SJCRH30 (cell line): ENCODE measurements around the gene TSPAN15. TPM values are rescaled to one million over a fixed set of nuclear protein-coding genes. Genes with fewer than 3 reads are reported as not detected.

Experiments used
- DNase-seq, 2 experiments: peaks; one replicate each; pipeline ENCODE4 v3.0.0-alpha.2; 2015 to 2020
- H3K27ac ChIP-seq: fragments of 250-450 bp; sonication (Bioruptor Pico); 2 replicates; pipeline ENCODE4 v1.5.1; 2020; ENCODE audit warnings: mild to moderate bottlenecking, moderate library complexity
- H3K27me3 ChIP-seq: fragments of 250-450 bp; sonication (Bioruptor Pico); 2 replicates; pipeline ENCODE4 v1.5.1; 2020; ENCODE audit warnings: mild to moderate bottlenecking, moderate library complexity
- H3K36me3 ChIP-seq: fragments of 250-450 bp; sonication (Bioruptor Pico); 2 replicates; pipeline ENCODE4 v1.5.1; 2020; ENCODE audit warnings: mild to moderate bottlenecking, moderate library complexity
- H3K4me1 ChIP-seq: fragments of 250-450 bp; sonication (Bioruptor Pico); 2 replicates; pipeline ENCODE4 v1.5.1; 2020; ENCODE audit warnings: mild to moderate bottlenecking, moderate library complexity
- H3K4me3 ChIP-seq: fragments of 250-450 bp; sonication (Bioruptor Pico); 2 replicates; pipeline ENCODE4 v1.5.1; 2020; ENCODE audit warnings: mild to moderate bottlenecking, moderate library complexity
- H3K9me3 ChIP-seq: fragments of 250-450 bp; sonication (Bioruptor Pico); replicated peaks from 2 replicates; pipeline ENCODE4 v1.5.1; 2020; ENCODE audit warnings: mild to moderate bottlenecking, moderate library complexity
- total RNA-seq: library from RNA; depleted of rRNA; stranded (reverse); fragments of >200 nt; shearing (Covaris generic); gene quantifications from 2 replicates; pipeline ENCODE4 v1.2.3, GENCODE V29; 2014

The TSPAN15 gene
- total RNA-seq, 1 experiment from 2014 or later = 12.2 TPM

- DNase-seq = no peak
- Histone ChIP-seq H3K27me3 (no peaks in the 10 kb centered on the region), H3K36me3 (no peaks in the 10 kb centered on the region), H3K4me1 (peaks cover 20% of the 10 kb centered on the region), H3K9me3 (no peaks in the 10 kb centered on the region), H3K27ac (no peak overlapping the region), H3K4me3 (no peak overlapping the region)
These were observed 10.2 kb downstream of the TSPAN15 start for GRCh38 chr10:69461243-69462025.

- Histone ChIP-seq H3K9me3 (no peaks in the 10 kb centered on the region), H3K27ac (no peak overlapping the region), H3K4me3 (no peak overlapping the region), H3K4me1 (peaks cover 35% of the 10 kb centered on the region), H3K36me3 (no peaks in the 10 kb centered on the region), H3K27me3 (no peaks in the 10 kb centered on the region)
- DNase-seq = no peak
These were observed 12.6 kb downstream of the TSPAN15 start for GRCh38 chr10:69463886-69464285.

- Histone ChIP-seq H3K4me3 (no peak overlapping the region), H3K27ac (no peak overlapping the region), H3K36me3 (no peaks in the 10 kb centered on the region), H3K27me3 (no peaks in the 10 kb centered on the region), H3K9me3 (no peaks in the 10 kb centered on the region), H3K4me1 (peaks cover 39% of the 10 kb centered on the region)
- DNase-seq = no peak
These were observed 13.1 kb downstream of the TSPAN15 start for GRCh38 chr10:69464401-69464800.

- Histone ChIP-seq H3K4me1 (peaks cover 44% of the 10 kb centered on the region), H3K4me3 (no peak overlapping the region), H3K9me3 (no peaks in the 10 kb centered on the region), H3K36me3 (no peaks in the 10 kb centered on the region), H3K27me3 (no peaks in the 10 kb centered on the region), H3K27ac (no peak overlapping the region)
- DNase-seq = peak in 1 of 2 experiments; percentile 45
These were observed 13.6 kb downstream of the TSPAN15 start for GRCh38 chr10:69464801-69465401.

GRCh38 chr10:69465457-69466157 lies 14.3 kb downstream of the TSPAN15 start:
- Histone ChIP-seq H3K9me3 (no peaks in the 10 kb centered on the region), H3K4me3 (no peak overlapping the region), H3K27ac (peak overlapping the region; percentile 34; the same call in 1 of the 2 replicates), H3K36me3 (no peaks in the 10 kb centered on the region), H3K4me1 (peaks cover 48% of the 10 kb centered on the region), H3K27me3 (no peaks in the 10 kb centered on the region)
- no peak for DNase-seq

- peak overlapping the region; percentile 34; the same call in 1 of the 2 replicates for H3K27ac ChIP-seq
These were observed 14.9 kb downstream of the TSPAN15 start for GRCh38 chr10:69466158-69466490.

GRCh38 chr10:69466689-69467088 lies 15.4 kb downstream of the TSPAN15 start:
- no peaks in the 10 kb centered on the region for H3K27me3 ChIP-seq
- DNase-seq = no peak
- H3K36me3 ChIP-seq = no peaks in the 10 kb centered on the region
- no peaks in the 10 kb centered on the region for H3K9me3 ChIP-seq
- H3K27ac ChIP-seq = no peak overlapping the region; the same call in 1 of the 2 replicates
- no peak overlapping the region for H3K4me3 ChIP-seq
- peaks cover 51% of the 10 kb centered on the region for H3K4me1 ChIP-seq

More at GRCh38 chr10:69466158-69466490, 14.9 kb downstream of the TSPAN15 start:
- H3K27me3 ChIP-seq = no peaks in the 10 kb centered on the region
- no peaks in the 10 kb centered on the region for H3K9me3 ChIP-seq
- no peak overlapping the region for H3K4me3 ChIP-seq
- peaks cover 51% of the 10 kb centered on the region for H3K4me1 ChIP-seq
- no peaks in the 10 kb centered on the region for H3K36me3 ChIP-seq
- DNase-seq = peak; percentile 26 to 50

GRCh38 chr10:69467928-69468750 lies 16.9 kb downstream of the TSPAN15 start:
- no peak overlapping the region for H3K4me3 ChIP-seq
- no peaks in the 10 kb centered on the region for H3K27me3 ChIP-seq
- H3K4me1 ChIP-seq = peaks cover 51% of the 10 kb centered on the region
- H3K27ac ChIP-seq = peak overlapping the region; percentile 70
- DNase-seq = no peak
- H3K9me3 ChIP-seq = no peaks in the 10 kb centered on the region
- H3K36me3 ChIP-seq = no peaks in the 10 kb centered on the region

GRCh38 chr10:69468751-69469089 lies 17.5 kb downstream of the TSPAN15 start:
- no peaks in the 10 kb centered on the region for H3K36me3 ChIP-seq
- peak; percentile 31 to 34 for DNase-seq
- H3K4me3 ChIP-seq = no peak overlapping the region
- no peaks in the 10 kb centered on the region for H3K9me3 ChIP-seq
- H3K27me3 ChIP-seq = no peaks in the 10 kb centered on the region
- H3K4me1 ChIP-seq = peaks cover 51% of the 10 kb centered on the region
- H3K27ac ChIP-seq = peak overlapping the region; percentile 70

GRCh38 chr10:69469976-69470375 lies 18.7 kb downstream of the TSPAN15 start:
- DNase-seq = no peak
- Histone ChIP-seq H3K27ac (peak overlapping the region; percentile 62; the same call in 1 of the 2 replicates), H3K36me3 (no peaks in the 10 kb centered on the region), H3K9me3 (no peaks in the 10 kb centered on the region), H3K27me3 (no peaks in the 10 kb centered on the region), H3K4me1 (peaks cover 55% of the 10 kb centered on the region), H3K4me3 (no peak overlapping the region)

- no peak for DNase-seq
- Histone ChIP-seq H3K4me3 (no peak overlapping the region), H3K4me1 (peaks cover 53% of the 10 kb centered on the region)
These were observed 19.5 kb downstream of the TSPAN15 start for GRCh38 chr10:69470463-69471384.

GRCh38 chr10:69472142-69472541 lies 20.9 kb downstream of the TSPAN15 start:
- DNase-seq = no peak
- H3K36me3 ChIP-seq = no peaks in the 10 kb centered on the region
- no peak overlapping the region for H3K27ac ChIP-seq
- H3K4me3 ChIP-seq = no peak overlapping the region
- H3K9me3 ChIP-seq = no peaks in the 10 kb centered on the region
- peaks cover 43% of the 10 kb centered on the region for H3K4me1 ChIP-seq
- H3K27me3 ChIP-seq = no peaks in the 10 kb centered on the region

More at GRCh38 chr10:69470463-69471384, 19.5 kb downstream of the TSPAN15 start:
- H3K36me3 ChIP-seq = no peaks in the 10 kb centered on the region
- H3K27me3 ChIP-seq = no peaks in the 10 kb centered on the region
- no peaks in the 10 kb centered on the region for H3K9me3 ChIP-seq
- H3K27ac ChIP-seq = no peak overlapping the region

- no peaks in the 10 kb centered on the region for H3K27me3 ChIP-seq
- no peaks in the 10 kb centered on the region for H3K9me3 ChIP-seq
- no peak overlapping the region for H3K4me3 ChIP-seq
- no peak for DNase-seq
- no peaks in the 10 kb centered on the region for H3K36me3 ChIP-seq
- H3K4me1 ChIP-seq = peaks cover 40% of the 10 kb centered on the region
- no peak overlapping the region for H3K27ac ChIP-seq
These were observed 21.3 kb downstream of the TSPAN15 start for GRCh38 chr10:69472544-69472943.
